ENCODE data around the gene ARMC10.
"Not testable (repeated sequence)": the region's sequence is repeated elsewhere in the genome, so short reads cannot be mapped to it uniquely, and the experiment has no call there.

ARMC10 gene

GRCh38 chr7:103124429-103124979, 49.6 kb downstream of the ARMC10 start:
- no peak for DNase-seq (ENCODE audit: low spot score)

GRCh38 chr7:103127006-103127405, 52.1 kb downstream of the ARMC10 start:
- DNase-seq (ENCODE audit: low spot score) = no peak

- no peak for DNase-seq (ENCODE audit: low spot score)
Observed at GRCh38 chr7:103129702-103130549, 55.0 kb downstream of the ARMC10 start.

- no peak for DNase-seq (ENCODE audit: low spot score)
Observed at GRCh38 chr7:103130901-103131624, 56.1 kb downstream of the ARMC10 start.

- DNase-seq (ENCODE audit: low spot score) = no peak
Observed at GRCh38 chr7:103132995-103133688, 58.2 kb downstream of the ARMC10 start.

- no peak for DNase-seq (ENCODE audit: low spot score)
Observed at GRCh38 chr7:103134836-103135554, 60.1 kb downstream of the ARMC10 start.

- DNase-seq (ENCODE audit: low spot score) = no peak
Observed at GRCh38 chr7:103140061-103140460, 65.1 kb downstream of the ARMC10 start.

- DNase-seq (ENCODE audit: low spot score) = no peak
Observed at GRCh38 chr7:103140685-103141084, 65.7 kb downstream of the ARMC10 start.

- DNase-seq (ENCODE audit: low spot score) = no peak
Observed at GRCh38 chr7:103141753-103142404, 66.9 kb downstream of the ARMC10 start.

GRCh38 chr7:103142494-103142893, 67.6 kb downstream of the ARMC10 start:
- DNase-seq (ENCODE audit: low spot score) = no peak

- no peak for DNase-seq (ENCODE audit: low spot score)
Observed at GRCh38 chr7:103143868-103144267, 68.9 kb downstream of the ARMC10 start.

- DNase-seq (ENCODE audit: low spot score) = not testable (repeated sequence)
Observed at GRCh38 chr7:103144754-103145153, 69.8 kb downstream of the ARMC10 start.

- DNase-seq (ENCODE audit: low spot score) = no peak
Observed at GRCh38 chr7:103148131-103148993, 73.4 kb downstream of the ARMC10 start.
